Measurements from ENCODE around the gene PDGFRB.

PDGFRB gene

GRCh38 chr5:150195736-150196485 lies 40.3 kb upstream of the PDGFRB start:
- no peak for TF ChIP-seq CTCF (IDR thresholded peaks at IDR 0.05; ENCODE audit: low read depth, low read length)
- no peak for DNase-seq (ENCODE audit: extremely low read depth, low read depth)

- no peak for DNase-seq (ENCODE audit: extremely low read depth, low read depth)
- TF ChIP-seq CTCF (IDR thresholded peaks at IDR 0.05; ENCODE audit: low read depth, low read length), result no peak
Observed at GRCh38 chr5:150192462-150192861, 36.8 kb upstream of the PDGFRB start.

- no peak for DNase-seq (ENCODE audit: extremely low read depth, low read depth)
- no peak for TF ChIP-seq CTCF (IDR thresholded peaks at IDR 0.05; ENCODE audit: low read depth, low read length)
Observed at GRCh38 chr5:150190987-150191386, 35.3 kb upstream of the PDGFRB start.

- no peak for DNase-seq (ENCODE audit: extremely low read depth, low read depth)
- no peak for TF ChIP-seq CTCF (IDR thresholded peaks at IDR 0.05; ENCODE audit: low read depth, low read length)
Observed at GRCh38 chr5:150190503-150190979, 34.9 kb upstream of the PDGFRB start.

GRCh38 chr5:150189728-150190502 lies 34.3 kb upstream of the PDGFRB start, which contains the start of gene SLC6A7:
SLC6A7 (plus strand) TSS chr5:150190062; CDS start chr5:150190328, 266 bp downstream.
- DNase-seq (ENCODE audit: extremely low read depth, low read depth), result no peak
- no peak for TF ChIP-seq CTCF (IDR thresholded peaks at IDR 0.05; ENCODE audit: low read depth, low read length)

GRCh38 chr5:150189326-150189725 lies 33.7 kb upstream of the PDGFRB start:
- TF ChIP-seq CTCF (IDR thresholded peaks at IDR 0.05; ENCODE audit: low read depth, low read length), result no peak
- no peak for DNase-seq (ENCODE audit: extremely low read depth, low read depth)

Measured in AG09319 (cell line).